NCI-H1092 treated with DMSO at 0.1 percent for 48 hours (cell line): ENCODE data around the gene WNK2.
"Not testable (repeated sequence)": the region's sequence is repeated elsewhere in the genome, so short reads cannot be mapped to it uniquely, and the experiment has no call there.

Experiments used
- DNase-seq: peaks from one replicate; lab custom pipeline; 2025; lab: John Stamatoyannopoulos, UW

The WNK2 gene

GRCh38 chr9:93237540-93237939 lies 53.6 kb downstream of the WNK2 start:
- DNase-seq, result no peak

GRCh38 chr9:93238953-93239925 lies 55.3 kb downstream of the WNK2 start:
- DNase-seq, result no peak

GRCh38 chr9:93240891-93241334 lies 57.0 kb downstream of the WNK2 start:
- DNase-seq, result no peak

- DNase-seq, result no peak
Observed at GRCh38 chr9:93243112-93243511, 59.2 kb downstream of the WNK2 start.

GRCh38 chr9:93244101-93244500 lies 60.2 kb downstream of the WNK2 start:
- DNase-seq, result no peak

- no peak for DNase-seq
Observed at GRCh38 chr9:93244510-93245436, 60.8 kb downstream of the WNK2 start.

- DNase-seq, result no peak
Observed at GRCh38 chr9:93245437-93245970, 61.6 kb downstream of the WNK2 start.

GRCh38 chr9:93246111-93246510 lies 62.2 kb downstream of the WNK2 start:
- no peak for DNase-seq

GRCh38 chr9:93246526-93246925 lies 62.6 kb downstream of the WNK2 start:
- DNase-seq, result no peak

GRCh38 chr9:93247099-93247865 lies 63.3 kb downstream of the WNK2 start:
- no peak for DNase-seq

- no peak for DNase-seq
Observed at GRCh38 chr9:93247892-93248291, 64.0 kb downstream of the WNK2 start.

- DNase-seq, result no peak
Observed at GRCh38 chr9:93248386-93249040, 64.6 kb downstream of the WNK2 start.

GRCh38 chr9:93250185-93250584 lies 66.2 kb downstream of the WNK2 start:
- no peak for DNase-seq

- DNase-seq, result not testable (repeated sequence)
Observed at GRCh38 chr9:93251309-93251708, 67.4 kb downstream of the WNK2 start.

GRCh38 chr9:93252116-93252780 lies 68.3 kb downstream of the WNK2 start:
- DNase-seq, result no peak

GRCh38 chr9:93252781-93253530 lies 69.0 kb downstream of the WNK2 start:
- no peak for DNase-seq

GRCh38 chr9:93253633-93254032 lies 69.7 kb downstream of the WNK2 start:
- DNase-seq, result no peak

GRCh38 chr9:93254061-93254481 lies 70.1 kb downstream of the WNK2 start:
- DNase-seq, result no peak

GRCh38 chr9:93254806-93255493 lies 71.0 kb downstream of the WNK2 start:
- DNase-seq, result no peak
